Astrocyte (in vitro differentiated cells and primary cell): ENCODE data around the gene DNAJB6. TPM values are rescaled to one million over a fixed set of nuclear protein-coding genes. Genes with fewer than 3 reads are reported as not detected.

Experiments
- DNase-seq: peaks from one replicate; pipeline ENCODE4 v3.0.0-alpha.2; 2010; ENCODE audit warnings: low read depth
- FAIRE-seq: peaks from 2 replicates; lab custom pipeline; 2011; peaks lifted over from hg19 to GRCh38; lab: Jason Lieb, UNC
- H2AFZ ChIP-seq: 2 replicates; pipeline ENCODE4 v1.6.0; 2012; ENCODE audit warnings: low read depth, low read length, inconsistent platforms
- H3K27ac ChIP-seq: 2 replicates; pipeline ENCODE4 v1.5.1; 2011; ENCODE audit warnings: low read depth, low read length, inconsistent platforms
- H3K27me3 ChIP-seq: 2 replicates; pipeline ENCODE4 v1.6.0; 2011; ENCODE audit warnings: low read length, inconsistent platforms; ENCODE audit not compliant: insufficient read depth
- H3K36me3 ChIP-seq: 2 replicates; pipeline ENCODE4 v1.5.1; 2011; ENCODE audit warnings: low read length, inconsistent platforms; ENCODE audit not compliant: insufficient read depth
- H3K4me1 ChIP-seq: 2 replicates; pipeline ENCODE4 v1.5.1; 2011; ENCODE audit warnings: low read length, inconsistent platforms; ENCODE audit not compliant: insufficient read depth
- H3K4me2 ChIP-seq: 2 replicates; pipeline ENCODE4 v1.6.0; 2012; ENCODE audit warnings: low read length, inconsistent platforms
- H3K4me3 ChIP-seq: 2 replicates; pipeline ENCODE4 v1.5.1; 2011; ENCODE audit warnings: low read depth, mild to moderate bottlenecking, low read length, inconsistent platforms; ENCODE audit not compliant: insufficient read depth
- H3K79me2 ChIP-seq: 2 replicates; pipeline ENCODE4 v1.6.0; 2012; ENCODE audit warnings: mild to moderate bottlenecking, low read length, inconsistent platforms; ENCODE audit not compliant: insufficient read depth
- H3K9ac ChIP-seq: 2 replicates; pipeline ENCODE4 v1.6.0; 2012; ENCODE audit warnings: mild to moderate bottlenecking, low read length, inconsistent platforms
- H3K9me3 ChIP-seq: 2 replicates; pipeline ENCODE4 v1.5.1; 2012; ENCODE audit warnings: low read depth, mild to moderate bottlenecking, low read length, inconsistent platforms; ENCODE audit not compliant: insufficient read depth
- H4K20me1 ChIP-seq: 2 replicates; pipeline ENCODE4 v1.6.0; 2012; ENCODE audit warnings: low read length, inconsistent platforms; ENCODE audit not compliant: insufficient read depth
- H3K27ac Mint-ChIP-seq: one replicate; pipeline ENCODE4 v1.8.0; 2021; ENCODE audit warnings: mild to moderate bottlenecking, mixed read lengths; ENCODE audit not compliant: unreplicated experiment
- H3K27me3 Mint-ChIP-seq: one replicate; pipeline ENCODE4 v1.8.0; 2021; ENCODE audit warnings: low read depth, mixed read lengths; ENCODE audit not compliant: unreplicated experiment
- H3K36me3 Mint-ChIP-seq: one replicate; pipeline ENCODE4 v1.8.0; 2021; ENCODE audit warnings: low read depth, mixed read lengths; ENCODE audit not compliant: unreplicated experiment
- H3K4me1 Mint-ChIP-seq: one replicate; pipeline ENCODE4 v1.8.0; 2021; ENCODE audit warnings: low read depth, mixed read lengths; ENCODE audit not compliant: unreplicated experiment
- H3K4me3 Mint-ChIP-seq: one replicate; pipeline ENCODE4 v1.8.0; 2021; ENCODE audit warnings: mild to moderate bottlenecking, moderate library complexity, mixed read lengths; ENCODE audit not compliant: unreplicated experiment
- H3K9me3 Mint-ChIP-seq: one replicate; pipeline ENCODE4 v1.8.0; 2021; ENCODE audit warnings: mild to moderate bottlenecking, mixed read lengths; ENCODE audit not compliant: unreplicated experiment
- EZH2 ChIP-seq: IDR thresholded peaks from 2 replicates; pipeline ENCODE4 v1.6.1; 2012; ENCODE audit warnings: mild to moderate bottlenecking, low read length, inconsistent platforms; ENCODE audit not compliant: insufficient read depth
- total RNA-seq: library from RNA; stranded (reverse); gene quantifications from 2 replicates; pipeline ENCODE4 v1.2.1, GENCODE V29; 2021
- TF ChIP-seq, protein P1 (sequence below): IDR thresholded peaks from 2 replicates; pipeline ENCODE4 v1.5.1; 2011; ENCODE audit warnings: low read depth, mild to moderate bottlenecking, inconsistent platforms, low read length, moderate library complexity; ENCODE audit not compliant: insufficient read depth

Gene DNAJB6
- total RNA-seq, 1 donor from 2014 or later, result 179 TPM

- no peak overlapping the region for H3K27ac Mint-ChIP-seq
- no peak for FAIRE-seq
- peak overlapping the region; percentile 60 for H2AFZ ChIP-seq
Observed at GRCh38 chr7:157432541-157432956, 95.7 kb downstream of the DNAJB6 start.

DNA sequence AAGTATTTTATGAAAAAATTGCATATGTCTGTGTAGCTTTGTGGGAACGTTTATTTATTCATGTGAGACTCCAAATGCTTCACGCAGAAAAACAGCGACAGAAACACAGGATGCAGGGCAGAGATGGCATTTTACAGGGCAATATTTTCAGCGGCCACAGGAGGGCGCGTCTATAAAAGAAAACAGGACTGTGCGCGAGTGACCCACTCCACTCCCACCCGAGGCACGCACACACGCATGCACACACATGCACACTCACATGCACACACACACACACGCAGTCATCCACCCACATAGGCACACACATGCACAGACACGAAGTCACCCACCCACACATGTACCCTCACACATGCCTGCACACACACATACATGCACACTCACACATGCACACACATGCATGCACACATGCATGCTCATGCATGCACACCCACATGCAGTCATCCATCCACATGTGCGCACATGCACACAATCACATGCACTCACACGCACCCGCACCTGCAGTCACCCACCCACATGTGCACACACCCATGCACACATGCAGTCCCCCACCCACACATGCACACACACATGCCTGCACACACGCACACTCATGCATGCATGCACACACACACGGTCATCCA lies 96.3 kb downstream of the DNAJB6 start:
- TF ChIP-seq, protein P1, sequence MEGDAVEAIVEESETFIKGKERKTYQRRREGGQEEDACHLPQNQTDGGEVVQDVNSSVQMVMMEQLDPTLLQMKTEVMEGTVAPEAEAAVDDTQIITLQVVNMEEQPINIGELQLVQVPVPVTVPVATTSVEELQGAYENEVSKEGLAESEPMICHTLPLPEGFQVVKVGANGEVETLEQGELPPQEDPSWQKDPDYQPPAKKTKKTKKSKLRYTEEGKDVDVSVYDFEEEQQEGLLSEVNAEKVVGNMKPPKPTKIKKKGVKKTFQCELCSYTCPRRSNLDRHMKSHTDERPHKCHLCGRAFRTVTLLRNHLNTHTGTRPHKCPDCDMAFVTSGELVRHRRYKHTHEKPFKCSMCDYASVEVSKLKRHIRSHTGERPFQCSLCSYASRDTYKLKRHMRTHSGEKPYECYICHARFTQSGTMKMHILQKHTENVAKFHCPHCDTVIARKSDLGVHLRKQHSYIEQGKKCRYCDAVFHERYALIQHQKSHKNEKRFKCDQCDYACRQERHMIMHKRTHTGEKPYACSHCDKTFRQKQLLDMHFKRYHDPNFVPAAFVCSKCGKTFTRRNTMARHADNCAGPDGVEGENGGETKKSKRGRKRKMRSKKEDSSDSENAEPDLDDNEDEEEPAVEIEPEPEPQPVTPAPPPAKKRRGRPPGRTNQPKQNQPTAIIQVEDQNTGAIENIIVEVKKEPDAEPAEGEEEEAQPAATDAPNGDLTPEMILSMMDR, result peak; percentile 72
- no peak for TF ChIP-seq EZH2
- Mint-ChIP-seq H3K4me3 (no peak overlapping the region), H3K9me3 (no peaks in the 10 kb centered on the region), H3K27ac (no peak overlapping the region), H3K36me3 (peaks cover 7% of the 10 kb centered on the region), H3K27me3 (no peaks in the 10 kb centered on the region), H3K4me1 (no peaks in the 10 kb centered on the region)
- no peaks in the 10 kb centered on the region for H4K20me1 ChIP-seq
- DNase-seq (no peak), FAIRE-seq (peak; percentile 71)
- no peak overlapping the region for H3K27ac ChIP-seq
- no peaks in the 10 kb centered on the region for H3K36me3 ChIP-seq
- no peaks in the 10 kb centered on the region for H3K9me3 ChIP-seq
- H3K4me1 ChIP-seq, result peaks cover 7% of the 10 kb centered on the region
- H3K4me3 ChIP-seq, result no peak overlapping the region
- no peaks in the 10 kb centered on the region for H3K79me2 ChIP-seq
- peak overlapping the region; percentile 77 for H3K4me2 ChIP-seq
- peak overlapping the region; percentile 33 for H3K9ac ChIP-seq
- peak overlapping the region; percentile 60 for H2AFZ ChIP-seq
- H3K27me3 ChIP-seq, result no peaks in the 10 kb centered on the region

More at GRCh38 chr7:157432541-157432956, 95.7 kb downstream of the DNAJB6 start:
- Histone ChIP-seq H4K20me1 (no peaks in the 10 kb centered on the region), H3K9ac (peak overlapping the region; percentile 33), H3K4me2 (peak overlapping the region; percentile 77), H3K4me1 (peaks cover 7% of the 10 kb centered on the region), H3K4me3 (no peak overlapping the region), H3K27me3 (no peaks in the 10 kb centered on the region), H3K9me3 (no peaks in the 10 kb centered on the region), H3K79me2 (no peaks in the 10 kb centered on the region), H3K27ac (no peak overlapping the region), H3K36me3 (no peaks in the 10 kb centered on the region)
- Mint-ChIP-seq H3K4me3 (no peak overlapping the region), H3K4me1 (no peaks in the 10 kb centered on the region), H3K27me3 (no peaks in the 10 kb centered on the region), H3K9me3 (no peaks in the 10 kb centered on the region), H3K36me3 (peaks cover 7% of the 10 kb centered on the region)
- peak; percentile 66 for DNase-seq
- TF ChIP-seq, protein P1, result no peak
- TF ChIP-seq EZH2, result no peak

DNA sequence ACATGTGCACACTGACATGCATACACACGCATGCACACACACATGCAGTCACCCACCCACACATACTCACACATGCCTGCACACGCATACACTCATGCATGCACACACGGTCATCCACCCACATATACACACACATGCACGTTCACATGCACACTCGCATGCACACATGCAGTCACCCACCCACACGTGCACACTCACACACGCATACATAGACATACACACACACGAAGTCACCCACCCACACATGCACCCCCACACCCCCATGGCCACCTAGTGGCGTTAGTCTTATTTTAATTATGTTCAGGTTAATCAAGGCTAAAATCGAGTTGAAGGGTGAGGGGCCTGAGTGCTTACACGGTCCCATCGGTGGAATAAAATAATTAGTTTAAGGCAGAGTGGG lies 96.8 kb downstream of the DNAJB6 start:
- Mint-ChIP-seq H3K4me1 (no peaks in the 10 kb centered on the region), H3K9me3 (no peaks in the 10 kb centered on the region), H3K4me3 (no peak overlapping the region), H3K27me3 (no peaks in the 10 kb centered on the region), H3K27ac (no peak overlapping the region), H3K36me3 (peaks cover 7% of the 10 kb centered on the region)
- Histone ChIP-seq H3K27me3 (no peaks in the 10 kb centered on the region), H3K36me3 (no peaks in the 10 kb centered on the region), H3K9ac (no peak overlapping the region), H2AFZ (no peak overlapping the region), H4K20me1 (no peaks in the 10 kb centered on the region), H3K4me3 (no peak overlapping the region), H3K79me2 (no peaks in the 10 kb centered on the region), H3K9me3 (no peaks in the 10 kb centered on the region), H3K4me1 (peaks cover 7% of the 10 kb centered on the region), H3K4me2 (no peak overlapping the region), H3K27ac (no peak overlapping the region)
- TF ChIP-seq EZH2, result no peak
- TF ChIP-seq, protein P1, result no peak
- DNase-seq (no peak), FAIRE-seq (no peak)
